Measurements from ENCODE around the gene ANKRD28.

DNA sequence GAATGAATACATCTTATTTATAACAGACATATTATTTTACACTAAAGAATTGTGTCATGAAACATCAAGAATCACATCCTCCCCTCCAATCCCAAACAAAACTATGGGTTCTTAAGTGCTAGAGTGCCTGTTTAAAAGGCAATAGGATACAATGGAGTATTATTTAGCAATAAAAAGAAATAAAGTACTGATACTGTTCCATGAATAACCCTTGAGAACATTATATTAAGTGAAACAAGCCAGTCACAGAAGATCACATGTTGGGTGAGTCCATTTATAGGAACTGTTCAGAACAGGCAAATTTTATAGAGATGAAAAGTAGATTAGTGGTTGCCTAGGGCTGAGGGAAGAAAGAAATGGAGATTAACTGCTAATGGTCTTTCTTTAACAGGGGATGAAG, 86.5 kb downstream of the ANKRD28 start:
- TF ChIP-seq CTCF (IDR thresholded peaks at IDR 0.05): no peak
- TF ChIP-seq POLR2A (IDR thresholded peaks at IDR 0.05): no peak
